D721Med (cell line): ENCODE data around the gene DMBT1.

Experiments
- DNase-seq: peaks from one replicate; pipeline ENCODE4 v3.0.0; 2011; ENCODE audit warnings: low spot score; ENCODE audit not compliant: insufficient read length
- FAIRE-seq: peaks from 2 replicates; lab custom pipeline; 2011; peaks lifted over from hg19 to GRCh38; lab: Jason Lieb, UNC
- CTCF ChIP-seq: IDR thresholded peaks from 2 replicates; pipeline ENCODE4 v1.5.1; 2012; ENCODE audit warnings: mild to moderate bottlenecking, control low read depth; ENCODE audit not compliant: insufficient read depth; ENCODE audit errors: missing control alignments

Gene DMBT1

GRCh38 chr10:122632031-122632430, 71.5 kb downstream of the DMBT1 start:
- no peak for TF ChIP-seq CTCF
- FAIRE-seq (no peak), DNase-seq (no peak)

- FAIRE-seq (no peak), DNase-seq (no peak)
- TF ChIP-seq CTCF = no peak
Measured at GRCh38 chr10:122632576-122632975, 72.0 kb downstream of the DMBT1 start.

DNA sequence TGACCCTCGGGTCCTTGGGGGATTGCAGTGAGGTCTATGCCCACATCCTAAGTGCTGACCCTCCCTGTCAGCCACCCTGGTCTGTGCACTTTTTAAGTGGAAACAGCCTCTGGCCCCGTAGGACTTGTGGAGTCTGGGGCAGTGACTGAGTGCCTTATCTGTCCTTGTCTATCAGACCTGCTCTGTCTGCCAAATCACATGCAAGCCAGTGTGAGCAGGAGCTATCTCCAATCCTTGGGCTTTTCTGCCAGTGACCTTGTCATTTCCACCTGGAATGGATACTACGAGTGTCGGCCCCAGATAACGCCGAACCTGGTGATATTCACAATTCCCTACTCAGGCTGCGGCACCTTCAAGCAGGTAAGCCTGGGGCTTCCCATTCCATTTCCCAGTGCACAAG, 76.4 kb downstream of the DMBT1 start:
- DNase-seq (no peak), FAIRE-seq (no peak)
- no peak for TF ChIP-seq CTCF

GRCh38 chr10:122637376-122637775, 76.8 kb downstream of the DMBT1 start:
- TF ChIP-seq CTCF = no peak
- FAIRE-seq (no peak), DNase-seq (no peak)

- FAIRE-seq (no peak), DNase-seq (no peak)
- TF ChIP-seq CTCF = no peak
Measured at GRCh38 chr10:122638106-122638505, 77.6 kb downstream of the DMBT1 start.

GRCh38 chr10:122639801-122640200, 79.2 kb downstream of the DMBT1 start:
- FAIRE-seq = no peak
- TF ChIP-seq CTCF = no peak
- DNase-seq = no peak

GRCh38 chr10:122640921-122641320, 80.4 kb downstream of the DMBT1 start:
- DNase-seq (no peak), FAIRE-seq (no peak)
- no peak for TF ChIP-seq CTCF
